ENCODE measurements around the gene CDKAL1. TPM values are rescaled to one million over a fixed set of nuclear protein-coding genes. Genes with fewer than 3 reads are reported as not detected.

The CDKAL1 gene
- total and polyA plus RNA-seq, 2 of the 8 experiments (the other 6 are each of a cell fraction or from before 2014, with no cell fraction given), result 8.4 to 24.6 TPM

GRCh38 chr6:20665290-20665689 is 131.0 kb downstream of the CDKAL1 start:
- Histone ChIP-seq H3K79me2 (ENCODE audit: control insufficient read depth in 1 of 2, insufficient read depth in 2 of 2, low read length in 2 of 2) (0 out of 4 replicates have a peak, but pooled peaks cover 0 to 4% of the 10 kb centered on the region in 2 experiments), H3K27me3 (replicated peaks in 1 of 4; ENCODE audit: control insufficient read depth in 3 of 4, extremely low read depth in 1 of 4, insufficient read depth in 3 of 4, low read length in 3 of 4) (no peaks in the 10 kb centered on the region), H4K91ac (replicated peaks; ENCODE audit: insufficient read length, low read length) (no peak overlapping the region), H3K9ac (replicated peaks in 1 of 4; ENCODE audit: extremely low read depth in 1 of 4, low read depth in 3 of 4, low read length in 3 of 4) (no peak overlapping the region), H3K23me2 (ENCODE audit: low read depth, low read length) (no peaks in the 10 kb centered on the region; the same call in 1 of the 2 replicates), H3K56ac (replicated peaks; ENCODE audit: insufficient read length, low read depth, low read length) (no peak overlapping the region), H4K5ac (ENCODE audit: insufficient read length, low read depth, low read length) (no peak overlapping the region), H2BK12ac (ENCODE audit: low read depth, low read length) (no peak overlapping the region), H2BK120ac (replicated peaks; ENCODE audit: low read depth, low read length) (no peak overlapping the region), H3K36me3 (ENCODE audit: control insufficient read depth in 2 of 4, insufficient read depth in 4 of 4, low read length in 3 of 4) (no peaks in the 10 kb centered on the region), H2AFZ (ENCODE audit: low read length) (no peak overlapping the region), H3K4me2 (ENCODE audit: insufficient read depth in 1 of 2, low read depth in 2 of 2, low read length in 2 of 2) (no peak overlapping the region), H2AK5ac (ENCODE audit: low read depth, low read length) (no peak overlapping the region), H3K23ac (ENCODE audit: insufficient read length) (no peak overlapping the region), H3K27ac (ENCODE audit: low read depth, low read length) (no peak overlapping the region), H4K8ac (ENCODE audit: extremely low read depth, insufficient read depth, low read length) (no peak overlapping the region), H2BK20ac (ENCODE audit: low read length) (no peak overlapping the region), H3K18ac (ENCODE audit: extremely low read depth, low read length) (no peak overlapping the region), H3K4me1 (replicated peaks in 1 of 4; ENCODE audit: control insufficient read depth in 3 of 4, insufficient read depth in 4 of 4, low read length in 3 of 4) (peaks cover 0 to 4% (median 0%) of the 10 kb centered on the region in 4 experiments; a peak in 1 of 7 replicates), H3K14ac (ENCODE audit: insufficient read length) (no peak overlapping the region), H4K20me1 (replicated peaks in 1 of 2; ENCODE audit: control insufficient read depth in 1 of 2, insufficient read depth in 2 of 2, low read length in 2 of 2) (no peaks in the 10 kb centered on the region), H3K4me3 (ENCODE audit: extremely low read depth in 1 of 4, insufficient read depth in 2 of 4, low read depth in 3 of 4, low read length in 4 of 4) (no peak overlapping the region), H2BK15ac (ENCODE audit: low read length) (no peak overlapping the region), H2BK5ac (ENCODE audit: low read depth, low read length) (no peak overlapping the region), H3K9me3 (ENCODE audit: insufficient read depth in 2 of 2, low read depth in 1 of 2, low read length in 1 of 2) (no peaks in the 10 kb centered on the region), H3K79me1 (ENCODE audit: low read depth, low read length) (no peaks in the 10 kb centered on the region), H3K4ac (replicated peaks; ENCODE audit: insufficient read length, low read depth, low read length) (no peak overlapping the region)
- TF ChIP-seq CTBP2 (IDR thresholded peaks at IDR 0.05; ENCODE audit: borderline replicate concordance, insufficient read depth, insufficient read length, low read length) (no peak), SUZ12 (IDR thresholded peaks at IDR 0.05; ENCODE audit: low read length) (no peak), HDAC2 (IDR thresholded peaks at IDR 0.05; ENCODE audit: borderline replicate concordance in 1 of 2, low read depth in 2 of 2, low read length in 2 of 2) (no peak), KDM4A (IDR thresholded peaks at IDR 0.05; ENCODE audit: low read depth, low read length, severe bottlenecking) (no peak), JUN (IDR thresholded peaks at IDR 0.05; ENCODE audit: low read depth, low read length) (no peak), TAF1 (IDR thresholded peaks at IDR 0.05; ENCODE audit: low read depth, low read length) (no peak), GABPA (IDR thresholded peaks at IDR 0.05; ENCODE audit: borderline replicate concordance, insufficient read depth, low read length) (no peak), NRF1 (IDR thresholded peaks at IDR 0.05; ENCODE audit: low read depth, low read length) (no peak), TCF12 (IDR thresholded peaks at IDR 0.05; ENCODE audit: low read depth, low read length) (no peak), BACH1 (IDR thresholded peaks at IDR 0.05; ENCODE audit: low read length) (no peak), EP300 (IDR thresholded peaks at IDR 0.05; ENCODE audit: borderline replicate concordance in 1 of 2, low read depth in 2 of 2, low read length in 2 of 2) (no peak), SP1 (IDR thresholded peaks at IDR 0.05; ENCODE audit: low read depth, low read length) (no peak), ATF3 (IDR thresholded peaks at IDR 0.05; ENCODE audit: insufficient read depth, low read depth, low read length) (no peak), HDAC6 (IDR thresholded peaks at IDR 0.05; ENCODE audit: low read depth, low read length) (no peak)
- 79% methylated on average over 2 of the region's 2 CpGs; no CpG with 5 or more reads in 1 of the 2 experiments for WGBS, 2 experiments (ENCODE audit: extremely low coverage in 1 of 2, insufficient coverage in 1 of 2, insufficient read length in 1 of 2, insufficient replicate concordance in 2 of 2, low coverage in 1 of 2, low lambda C conversion rate in 2 of 2, missing lambda C conversion rate in 1 of 2)
- CTCF ChIA-PET (ENCODE audit: partially characterized antibody), result no interaction called here
- POLR2A ChIA-PET (ENCODE audit: partially characterized antibody), result no interaction called here
- FAIRE-seq (no peak), DNase-seq (ENCODE audit: low read depth in 1 of 2, low spot score in 2 of 2) (no peak)

Data from H1 (cell line).